Activated B cell treated with CpG ODN at 0.5 μM for 24 hours (primary cell): ENCODE measurements around the gene MOGAT2. TPM values are rescaled to one million over a fixed set of nuclear protein-coding genes. Genes with fewer than 3 reads are reported as not detected.

Experiments
- ATAC-seq: fragments of 200-7000 bp; cut with Tn5 transposase; one replicate; pipeline ENCODE4 v1.10.0; 2021; ENCODE audit warnings: low read depth, mild to moderate bottlenecking, moderate library complexity
- CTCF ChIA-PET: fragments of 350-600 bp; sonication (Branson Sonifier 250); formaldehyde crosslinking; loops from one replicate; lab custom pipeline; 2021; ENCODE audit warnings: antibody characterized with exemption; lab: Charles Lee
- POLR2A ChIA-PET: fragments of 350-600 bp; sonication (Branson Sonifier 250); formaldehyde crosslinking; loops from one replicate; lab custom pipeline; 2021; ENCODE audit warnings: antibody characterized with exemption; lab: Charles Lee
- DNase-seq: peaks from one replicate; pipeline ENCODE4 v3.0.0; 2022
- H3K27ac Mint-ChIP-seq: one replicate; pipeline ENCODE4 v1.8.0; 2020; ENCODE audit warnings: mixed read lengths
- H3K27me3 Mint-ChIP-seq: one replicate; pipeline ENCODE4 v1.8.0; 2021; ENCODE audit warnings: mixed read lengths
- H3K36me3 Mint-ChIP-seq: one replicate; pipeline ENCODE4 v1.8.0; 2021; ENCODE audit warnings: low read depth, mixed read lengths
- H3K4me1 Mint-ChIP-seq: one replicate; pipeline ENCODE4 v1.8.0; 2021; ENCODE audit warnings: mixed read lengths
- H3K4me3 Mint-ChIP-seq: one replicate; pipeline ENCODE4 v1.8.0; 2020; ENCODE audit warnings: mild to moderate bottlenecking, mixed read lengths
- H3K9me3 Mint-ChIP-seq: one replicate; pipeline ENCODE4 v1.8.0; 2020; ENCODE audit warnings: mixed read lengths
- intact Hi-C: fragments of 100-400 bp; cut with micrococcal nuclease; formaldehyde crosslinking; loops from one replicate; pipeline ENCODE4 v1.15.1; 2024
- total RNA-seq: library from RNA; stranded (reverse); gene quantifications from 2 replicates; pipeline ENCODE4 v1.2.3, GENCODE V29; 2022
- TF ChIP-seq, protein P1 (sequence below): fragments of 200-600 bp; IDR thresholded peaks from one replicate; pipeline ENCODE4 v1.8.0; 2022; ENCODE audit warnings: antibody characterized with exemption, mild to moderate bottlenecking

The MOGAT2 gene
- total RNA-seq, 1 donor from 2014 or later: 0.22 TPM

DNA sequence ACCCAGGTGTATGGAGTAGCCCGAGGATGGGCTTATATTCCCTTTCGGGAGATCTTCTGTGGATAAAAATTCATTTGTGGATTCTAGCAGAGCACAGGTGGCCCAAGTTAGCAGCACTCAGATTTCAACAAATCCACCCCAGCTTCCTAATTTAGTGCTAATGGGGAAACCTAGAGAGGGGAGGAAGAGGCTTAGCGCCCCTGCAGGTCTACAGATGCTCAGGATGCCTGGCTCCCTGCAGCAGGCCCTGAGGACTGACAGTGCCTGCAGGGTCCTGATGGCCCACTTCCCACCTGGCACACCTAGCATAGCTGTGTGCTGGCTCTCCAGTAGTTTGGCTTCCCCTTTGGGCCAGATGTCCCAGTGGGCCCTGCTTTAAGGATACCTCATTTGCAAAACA lies 57.4 kb downstream of the MOGAT2 start:
- no peak overlapping the region for H3K27ac Mint-ChIP-seq
- H3K4me3 Mint-ChIP-seq: no peak overlapping the region
- ChIA-PET CTCF (interaction anchor here (0.9 kb wide), 1 partner anchor 28 kb away, joined by 4 read pairs; no protein-coding TSS in a partner anchor), POLR2A (interaction anchor here (0.7 kb wide), 1 partner anchor 432 kb away, joined by 3 read pairs; no protein-coding TSS in a partner anchor)
- ATAC-seq (no peak), DNase-seq (no peak)
- TF ChIP-seq, protein P1, sequence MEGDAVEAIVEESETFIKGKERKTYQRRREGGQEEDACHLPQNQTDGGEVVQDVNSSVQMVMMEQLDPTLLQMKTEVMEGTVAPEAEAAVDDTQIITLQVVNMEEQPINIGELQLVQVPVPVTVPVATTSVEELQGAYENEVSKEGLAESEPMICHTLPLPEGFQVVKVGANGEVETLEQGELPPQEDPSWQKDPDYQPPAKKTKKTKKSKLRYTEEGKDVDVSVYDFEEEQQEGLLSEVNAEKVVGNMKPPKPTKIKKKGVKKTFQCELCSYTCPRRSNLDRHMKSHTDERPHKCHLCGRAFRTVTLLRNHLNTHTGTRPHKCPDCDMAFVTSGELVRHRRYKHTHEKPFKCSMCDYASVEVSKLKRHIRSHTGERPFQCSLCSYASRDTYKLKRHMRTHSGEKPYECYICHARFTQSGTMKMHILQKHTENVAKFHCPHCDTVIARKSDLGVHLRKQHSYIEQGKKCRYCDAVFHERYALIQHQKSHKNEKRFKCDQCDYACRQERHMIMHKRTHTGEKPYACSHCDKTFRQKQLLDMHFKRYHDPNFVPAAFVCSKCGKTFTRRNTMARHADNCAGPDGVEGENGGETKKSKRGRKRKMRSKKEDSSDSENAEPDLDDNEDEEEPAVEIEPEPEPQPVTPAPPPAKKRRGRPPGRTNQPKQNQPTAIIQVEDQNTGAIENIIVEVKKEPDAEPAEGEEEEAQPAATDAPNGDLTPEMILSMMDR: no peak
- intact Hi-C loops: no loop called here
- peaks cover 3% of the 10 kb centered on the region for H3K36me3 Mint-ChIP-seq
- H3K4me1 Mint-ChIP-seq: peaks cover 75% of the 10 kb centered on the region
- H3K27me3 Mint-ChIP-seq: no peaks in the 10 kb centered on the region
- no peaks in the 10 kb centered on the region for H3K9me3 Mint-ChIP-seq

DNA sequence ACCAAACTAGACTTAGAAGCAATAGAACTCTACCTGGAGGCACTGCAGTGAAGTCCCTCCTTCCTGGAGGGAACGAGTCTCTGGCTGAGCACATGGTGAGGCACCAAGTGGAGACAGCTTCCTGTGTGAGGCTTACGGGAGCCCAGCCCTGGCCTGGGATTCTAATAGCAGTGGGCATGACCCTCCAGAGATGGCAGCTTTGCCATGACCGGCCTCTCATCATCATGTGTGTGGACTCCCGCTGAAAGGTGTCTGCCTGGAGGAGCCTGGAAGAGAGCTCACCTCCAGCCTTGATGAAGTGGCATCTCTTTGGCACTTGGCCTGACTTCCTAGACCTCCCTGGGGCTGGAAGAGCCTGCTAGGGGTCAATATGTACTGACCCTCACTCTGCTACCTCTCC lies 58.9 kb downstream of the MOGAT2 start:
- no peak overlapping the region for H3K27ac Mint-ChIP-seq
- TF ChIP-seq, protein P1: no peak
- ATAC-seq: no peak
- H3K36me3 Mint-ChIP-seq: peaks cover 3% of the 10 kb centered on the region
- CTCF ChIA-PET: no interaction called here
- POLR2A ChIA-PET: no interaction called here
- intact Hi-C loops: no loop called here
- DNase-seq: no peak
- no peak overlapping the region for H3K4me3 Mint-ChIP-seq
- H3K27me3 Mint-ChIP-seq: no peaks in the 10 kb centered on the region
- H3K4me1 Mint-ChIP-seq: peaks cover 66% of the 10 kb centered on the region
- H3K9me3 Mint-ChIP-seq: no peaks in the 10 kb centered on the region

DNA sequence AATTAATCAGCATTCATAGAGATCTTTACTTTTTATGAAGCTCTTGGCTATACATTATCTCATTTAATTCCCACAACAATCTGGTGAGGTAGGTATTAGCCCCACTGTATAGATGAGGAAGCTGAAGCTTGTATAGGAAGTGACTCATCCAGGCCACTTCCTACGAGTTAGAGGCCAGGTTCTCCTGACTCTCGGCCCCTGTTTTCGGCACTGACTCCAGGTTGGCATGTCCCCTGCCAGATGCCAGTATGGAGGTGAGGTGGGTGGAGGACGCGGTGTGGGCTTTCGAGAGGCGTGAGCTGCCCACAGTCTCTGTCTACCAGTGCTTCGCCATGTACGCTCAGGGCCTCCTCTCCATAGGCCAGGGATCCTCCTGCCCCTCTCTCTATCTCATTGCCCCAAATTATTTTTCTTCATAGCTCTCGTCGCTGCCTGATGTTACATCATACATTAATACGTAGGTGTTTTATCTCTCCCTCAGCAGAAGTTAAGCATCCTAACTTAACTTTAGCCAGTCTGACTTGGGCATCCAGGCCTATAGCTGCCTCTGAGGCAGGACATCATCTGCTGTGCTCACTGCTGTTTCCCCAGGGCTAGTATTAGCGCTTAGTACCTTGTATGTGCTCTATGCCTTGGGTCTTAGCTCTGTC lies 59.9 kb downstream of the MOGAT2 start:
- no peak overlapping the region for H3K4me3 Mint-ChIP-seq
- H3K27ac Mint-ChIP-seq: no peak overlapping the region
- DNase-seq: no peak
- peaks cover 55% of the 10 kb centered on the region for H3K4me1 Mint-ChIP-seq
- H3K36me3 Mint-ChIP-seq: peaks cover 3% of the 10 kb centered on the region
- intact Hi-C loops: no loop called here
- ATAC-seq: no peak
- no peaks in the 10 kb centered on the region for H3K27me3 Mint-ChIP-seq
- no peaks in the 10 kb centered on the region for H3K9me3 Mint-ChIP-seq
- TF ChIP-seq, protein P1: no peak
- CTCF ChIA-PET: no interaction called here
- POLR2A ChIA-PET: interaction anchor here (1.2 kb wide), 1 partner anchor 9 kb away, joined by 3 read pairs; the partner anchor contains the start of gene DGAT2

DNA sequence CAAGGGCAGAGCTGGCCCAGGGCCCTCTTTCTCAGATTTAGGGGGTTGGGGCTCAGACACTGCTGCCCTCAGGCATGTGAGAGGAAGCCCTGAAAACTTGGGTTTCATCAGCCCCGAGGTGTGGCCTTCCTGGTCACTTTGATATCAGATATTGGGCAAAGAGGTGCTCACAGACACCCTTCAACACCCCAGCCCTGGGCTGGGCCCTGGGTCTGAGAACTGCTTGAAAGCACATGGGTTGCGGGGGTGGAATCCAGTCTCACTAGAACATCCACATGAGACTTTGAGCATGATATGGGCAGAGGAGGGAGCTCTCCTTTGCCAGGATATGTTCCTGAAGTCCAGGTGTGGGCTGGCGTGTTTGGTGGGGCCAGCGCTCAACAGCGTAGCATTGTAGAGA lies 61.3 kb downstream of the MOGAT2 start:
- no peak overlapping the region for H3K4me3 Mint-ChIP-seq
- CTCF ChIA-PET: no interaction called here
- POLR2A ChIA-PET: interaction anchor here (1.2 kb wide), 1 partner anchor 104 kb away, joined by 13 read pairs; no protein-coding TSS in a partner anchor

DNA sequence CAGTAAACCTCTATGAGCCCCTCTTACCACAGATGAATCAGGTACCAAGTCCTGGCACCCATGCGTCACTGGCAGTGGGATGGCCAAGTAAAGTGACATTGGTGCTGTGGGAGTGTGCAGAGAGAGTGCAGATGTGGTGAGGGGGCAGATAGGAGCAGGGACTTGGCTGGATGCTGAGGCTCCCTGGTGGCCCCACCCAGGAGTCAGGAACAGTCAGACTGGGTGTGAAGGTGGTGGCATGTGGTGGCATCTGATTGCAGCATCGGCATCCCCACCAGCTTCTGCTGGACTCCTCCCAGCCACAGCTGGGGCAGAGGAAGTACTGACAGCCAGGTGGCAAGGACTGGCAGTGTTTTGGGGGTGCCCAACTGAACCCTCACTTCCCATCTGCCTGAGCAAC lies 62.3 kb downstream of the MOGAT2 start:
- ATAC-seq: peak; percentile 18
- CTCF ChIA-PET: interaction anchor here (0.9 kb wide), 1 partner anchor 11 kb away, joined by 3 read pairs; no protein-coding TSS in a partner anchor
- intact Hi-C loops: no loop called here

More for the DNA sequence above, 61.3 kb downstream of the MOGAT2 start:
- H3K27ac Mint-ChIP-seq: no peak overlapping the region
- peaks cover 42% of the 10 kb centered on the region for H3K4me1 Mint-ChIP-seq
- no peaks in the 10 kb centered on the region for H3K9me3 Mint-ChIP-seq
- TF ChIP-seq, protein P1: no peak
- peaks cover 3% of the 10 kb centered on the region for H3K36me3 Mint-ChIP-seq
- intact Hi-C loops: no loop called here
- H3K27me3 Mint-ChIP-seq: no peaks in the 10 kb centered on the region
- ATAC-seq: no peak
- DNase-seq: no peak

More for the DNA sequence above, 62.3 kb downstream of the MOGAT2 start:
- H3K27me3 Mint-ChIP-seq: no peaks in the 10 kb centered on the region
- H3K27ac Mint-ChIP-seq: no peak overlapping the region
- H3K9me3 Mint-ChIP-seq: no peaks in the 10 kb centered on the region
- peaks cover 3% of the 10 kb centered on the region for H3K36me3 Mint-ChIP-seq
- peaks cover 34% of the 10 kb centered on the region for H3K4me1 Mint-ChIP-seq
- POLR2A ChIA-PET: no interaction called here
- no peak for DNase-seq
- TF ChIP-seq, protein P1: no peak
- H3K4me3 Mint-ChIP-seq: no peak overlapping the region
